Colonic mucosa (tissue), 4 donors: ENCODE results near the gene USP43. TPM values are rescaled to one million over a fixed set of nuclear protein-coding genes. Genes with fewer than 3 reads are reported as not detected.

Source experiments
- DNase-seq: peaks from one replicate; pipeline ENCODE4 v3.0.0-alpha.2; 2020
- H3K27ac ChIP-seq: fragments of 200-600 bp; one replicate; pipeline ENCODE4 v1.8.0; 2021
- H3K27me3 ChIP-seq: fragments of 200-600 bp; one replicate; pipeline ENCODE4 v1.8.0; 2021
- H3K36me3 ChIP-seq: fragments of 200-600 bp; one replicate; pipeline ENCODE4 v1.8.0; 2021
- H3K4me1 ChIP-seq: fragments of 200-600 bp; one replicate; pipeline ENCODE4 v1.8.0; 2021; ENCODE audit warnings: mild to moderate bottlenecking
- H3K4me3 ChIP-seq: fragments of 200-600 bp; one replicate; pipeline ENCODE4 v1.8.0; 2021
- H3K9ac ChIP-seq, 2 donors: one replicate each; pipeline ENCODE4 v1.7.0; 2013; ENCODE audit warnings: control low read depth in 2 of 2, low read depth in 2 of 2, low read length in 2 of 2
- H3K9me3 ChIP-seq: fragments of 200-600 bp; one replicate; pipeline ENCODE4 v1.8.0; 2021
- CTCF ChIP-seq: fragments of 200-600 bp; IDR thresholded peaks from one replicate; pipeline ENCODE4 v1.8.0; 2022; ENCODE audit warnings: antibody characterized with exemption, mild to moderate bottlenecking
- intact Hi-C: fragments of 100-400 bp; cut with DNase I; formaldehyde crosslinking; loops from one replicate; pipeline ENCODE4 v1.14.1; 2022
- total RNA-seq, 2 donors: library from RNA; stranded (reverse); fragmentation: NEBNext Ultra II Directional in 1 of 2; extraction: Animal tissue kit (Norgen Biotek cat#: 25700) in 1 of 2; gene quantifications; one replicate each; pipeline ENCODE4 v1.2.1, GENCODE V29; 2021
- donor health status: healthy.
- donor health status: DM: no; HTN: no; CAD: no.
- donor health status: DM: no; HTN: no; CAD: no.

USP43 gene
- total RNA-seq, 2 donors from 2014 or later = 14.2 to 15.6 TPM

GRCh38 chr17:9611557-9611956, 33.8 kb upstream of the USP43 start:
- no peaks in the 10 kb centered on the region for H3K27me3 ChIP-seq
- H3K4me3 ChIP-seq = no peak overlapping the region
- TF ChIP-seq CTCF = no peak
- DNase-seq = no peak
- intact Hi-C loops = no loop called here
- no peaks in the 10 kb centered on the region for H3K4me1 ChIP-seq
- no peak overlapping the region for H3K27ac ChIP-seq
- no peaks in the 10 kb centered on the region for H3K9me3 ChIP-seq
- no peaks in the 10 kb centered on the region for H3K36me3 ChIP-seq
- no peak overlapping the region for H3K9ac ChIP-seq

- no peaks in the 10 kb centered on the region for H3K9me3 ChIP-seq
- H3K27ac ChIP-seq = no peak overlapping the region
- H3K4me1 ChIP-seq = no peaks in the 10 kb centered on the region
- no peaks in the 10 kb centered on the region for H3K36me3 ChIP-seq
- no peak for DNase-seq
- H3K9ac ChIP-seq = no peak overlapping the region
- intact Hi-C loops = no loop called here
- H3K4me3 ChIP-seq = no peak overlapping the region
- no peaks in the 10 kb centered on the region for H3K27me3 ChIP-seq
- no peak for TF ChIP-seq CTCF
These were observed 33.3 kb upstream of the USP43 start for GRCh38 chr17:9612006-9612405.

GRCh38 chr17:9615486-9615885, 29.8 kb upstream of the USP43 start:
- H3K4me3 ChIP-seq = no peak overlapping the region
- no peaks in the 10 kb centered on the region for H3K9me3 ChIP-seq
- no peaks in the 10 kb centered on the region for H3K27me3 ChIP-seq
- intact Hi-C loops = no loop called here
- no peak overlapping the region for H3K9ac ChIP-seq
- no peaks in the 10 kb centered on the region for H3K4me1 ChIP-seq
- no peak overlapping the region for H3K27ac ChIP-seq
- no peak for DNase-seq
- no peaks in the 10 kb centered on the region for H3K36me3 ChIP-seq
- TF ChIP-seq CTCF = no peak

GRCh38 chr17:9622961-9623360, 22.4 kb upstream of the USP43 start:
- no peak for DNase-seq
- intact Hi-C loops = no loop called here
- Histone ChIP-seq H3K9ac (no peak overlapping the region), H3K9me3 (no peaks in the 10 kb centered on the region), H3K27ac (no peak overlapping the region), H3K4me3 (no peak overlapping the region), H3K36me3 (no peaks in the 10 kb centered on the region), H3K4me1 (no peaks in the 10 kb centered on the region), H3K27me3 (no peaks in the 10 kb centered on the region)
- TF ChIP-seq CTCF = no peak

- Histone ChIP-seq H3K27me3 (no peaks in the 10 kb centered on the region), H3K4me1 (no peaks in the 10 kb centered on the region), H3K9me3 (no peaks in the 10 kb centered on the region), H3K4me3 (no peak overlapping the region), H3K9ac (no peak overlapping the region), H3K36me3 (no peaks in the 10 kb centered on the region), H3K27ac (no peak overlapping the region)
- intact Hi-C loops = loop anchor here (5.0 kb wide), 1 partner anchor 49 kb away; no protein-coding TSS in a partner anchor
- peak; percentile 24 for DNase-seq
- peak; percentile 15 for TF ChIP-seq CTCF
These were observed 16.8 kb upstream of the USP43 start for GRCh38 chr17:9628509-9628908.

GRCh38 chr17:9632741-9633140, 12.6 kb upstream of the USP43 start:
- Histone ChIP-seq H3K36me3 (no peaks in the 10 kb centered on the region), H3K9ac (no peak overlapping the region), H3K4me1 (no peaks in the 10 kb centered on the region), H3K27me3 (no peaks in the 10 kb centered on the region), H3K4me3 (no peak overlapping the region), H3K27ac (no peak overlapping the region), H3K9me3 (no peaks in the 10 kb centered on the region)
- intact Hi-C loops = no loop called here
- no peak for DNase-seq
- TF ChIP-seq CTCF = no peak
